ENCODE measurements around the gene ZNF394. TPM values are rescaled to one million over a fixed set of nuclear protein-coding genes. Genes with fewer than 3 reads are reported as not detected.
"Not testable (repeated sequence)": the region's sequence is repeated elsewhere in the genome, so short reads cannot be mapped to it uniquely, and the experiment has no call there.

The ZNF394 gene
- 28.4 and 36.8 TPM in 2 replicates for total RNA-seq

GRCh38 chr7:99499721-99500636 is at the start of gene ZNF394:
Gene ZNF394, minus strand, starts transcription at chr7:99500281. Its CDS starts 188 bp downstream, at chr7:99500093.
- peak; percentile 81 for DNase-seq (ENCODE audit: low read depth)

- DNase-seq (ENCODE audit: low read depth) = not testable (repeated sequence)
Measured at GRCh38 chr7:99549545-99549944, 49.5 kb upstream of the ZNF394 start.

GRCh38 chr7:99545308-99545707 is 45.2 kb upstream of the ZNF394 start:
- not testable (repeated sequence) for DNase-seq (ENCODE audit: low read depth)

GRCh38 chr7:99543916-99544315 is 43.8 kb upstream of the ZNF394 start:
- DNase-seq (ENCODE audit: low read depth) = no peak

GRCh38 chr7:99543081-99543671 is 43.1 kb upstream of the ZNF394 start:
- no peak for DNase-seq (ENCODE audit: low read depth)

GRCh38 chr7:99541212-99541611 is 41.1 kb upstream of the ZNF394 start:
- DNase-seq (ENCODE audit: low read depth) = no peak

GRCh38 chr7:99540542-99540941 is 40.5 kb upstream of the ZNF394 start:
- no peak for DNase-seq (ENCODE audit: low read depth)

GRCh38 chr7:99539213-99539811 is 39.2 kb upstream of the ZNF394 start:
- DNase-seq (ENCODE audit: low read depth) = no peak

GRCh38 chr7:99535667-99536066 is 35.6 kb upstream of the ZNF394 start:
- no peak for DNase-seq (ENCODE audit: low read depth)

GRCh38 chr7:99531354-99531765 is 31.3 kb upstream of the ZNF394 start:
- DNase-seq (ENCODE audit: low read depth) = no peak

GRCh38 chr7:99525713-99526440 is 25.8 kb upstream of the ZNF394 start:
- DNase-seq (ENCODE audit: low read depth) = no peak

GRCh38 chr7:99521399-99521798 is 21.3 kb upstream of the ZNF394 start:
- DNase-seq (ENCODE audit: low read depth) = no peak

GRCh38 chr7:99514050-99514449 is 14.0 kb upstream of the ZNF394 start:
- no peak for DNase-seq (ENCODE audit: low read depth)

- DNase-seq (ENCODE audit: low read depth) = no peak
Measured at GRCh38 chr7:99505324-99505662, 5.2 kb upstream of the ZNF394 start.

GRCh38 chr7:99504603-99505323 is 4.7 kb upstream of the ZNF394 start, which contains the start of gene ZKSCAN5:
Gene ZKSCAN5, plus strand, starts transcription at chr7:99504662. Its CDS starts 1,383 bp downstream, at chr7:99506045.
- peak; percentile 88 for DNase-seq (ENCODE audit: low read depth)

- no peak for DNase-seq (ENCODE audit: low read depth)
Measured at GRCh38 chr7:99504281-99504602, 4.2 kb upstream of the ZNF394 start.

- not testable (repeated sequence) for DNase-seq (ENCODE audit: low read depth)
Measured at GRCh38 chr7:99501236-99501635, 1.2 kb upstream of the ZNF394 start.

GRCh38 chr7:99500637-99501009 is 542 bp upstream of the ZNF394 start:
- DNase-seq (ENCODE audit: low read depth) = no peak

- DNase-seq (ENCODE audit: low read depth) = peak; percentile 10
Measured at GRCh38 chr7:99499371-99499720, 735 bp downstream of the ZNF394 start.

GRCh38 chr7:99498546-99498944 is 1.5 kb downstream of the ZNF394 start:
- DNase-seq (ENCODE audit: low read depth) = no peak

GRCh38 chr7:99497766-99498545 is 2.1 kb downstream of the ZNF394 start:
- no peak for DNase-seq (ENCODE audit: low read depth)
